Panc1 (cell line): ENCODE measurements around the gene PGK2.

Experiments
- CTCF ChIP-seq: fragments of 450-650 bp; IDR thresholded peaks from 2 replicates; pipeline ENCODE4 v1.5.1; 2017; ENCODE audit warnings: mild to moderate bottlenecking
- POLR2AphosphoS5 ChIP-seq: IDR thresholded peaks from 2 replicates; pipeline ENCODE4 v1.6.1; 2012; ENCODE audit warnings: mild to moderate bottlenecking, low read depth, low read length, moderate library complexity
- TCF7L2 ChIP-seq: IDR thresholded peaks from 2 replicates; pipeline ENCODE4 v1.6.1; 2011; ENCODE audit warnings: mild to moderate bottlenecking, low read depth, low read length, inconsistent platforms
- TF ChIP-seq, protein P1 (sequence below), 2 experiments: IDR thresholded peaks; 2 replicates each; pipeline ENCODE4 v1.6.1; 2011 to 2012; ENCODE audit warnings: low read depth in 2 of 2, control low read depth in 1 of 2, low read length in 1 of 2, mild to moderate bottlenecking in 1 of 2, moderate library complexity in 1 of 2; ENCODE audit not compliant: insufficient read depth in 1 of 2

- TF ChIP-seq CTCF = no peak
- TF ChIP-seq, protein P1, sequence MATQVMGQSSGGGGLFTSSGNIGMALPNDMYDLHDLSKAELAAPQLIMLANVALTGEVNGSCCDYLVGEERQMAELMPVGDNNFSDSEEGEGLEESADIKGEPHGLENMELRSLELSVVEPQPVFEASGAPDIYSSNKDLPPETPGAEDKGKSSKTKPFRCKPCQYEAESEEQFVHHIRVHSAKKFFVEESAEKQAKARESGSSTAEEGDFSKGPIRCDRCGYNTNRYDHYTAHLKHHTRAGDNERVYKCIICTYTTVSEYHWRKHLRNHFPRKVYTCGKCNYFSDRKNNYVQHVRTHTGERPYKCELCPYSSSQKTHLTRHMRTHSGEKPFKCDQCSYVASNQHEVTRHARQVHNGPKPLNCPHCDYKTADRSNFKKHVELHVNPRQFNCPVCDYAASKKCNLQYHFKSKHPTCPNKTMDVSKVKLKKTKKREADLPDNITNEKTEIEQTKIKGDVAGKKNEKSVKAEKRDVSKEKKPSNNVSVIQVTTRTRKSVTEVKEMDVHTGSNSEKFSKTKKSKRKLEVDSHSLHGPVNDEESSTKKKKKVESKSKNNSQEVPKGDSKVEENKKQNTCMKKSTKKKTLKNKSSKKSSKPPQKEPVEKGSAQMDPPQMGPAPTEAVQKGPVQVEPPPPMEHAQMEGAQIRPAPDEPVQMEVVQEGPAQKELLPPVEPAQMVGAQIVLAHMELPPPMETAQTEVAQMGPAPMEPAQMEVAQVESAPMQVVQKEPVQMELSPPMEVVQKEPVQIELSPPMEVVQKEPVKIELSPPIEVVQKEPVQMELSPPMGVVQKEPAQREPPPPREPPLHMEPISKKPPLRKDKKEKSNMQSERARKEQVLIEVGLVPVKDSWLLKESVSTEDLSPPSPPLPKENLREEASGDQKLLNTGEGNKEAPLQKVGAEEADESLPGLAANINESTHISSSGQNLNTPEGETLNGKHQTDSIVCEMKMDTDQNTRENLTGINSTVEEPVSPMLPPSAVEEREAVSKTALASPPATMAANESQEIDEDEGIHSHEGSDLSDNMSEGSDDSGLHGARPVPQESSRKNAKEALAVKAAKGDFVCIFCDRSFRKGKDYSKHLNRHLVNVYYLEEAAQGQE (IDR thresholded peaks at IDR 0.05; ENCODE audit: insufficient read depth in 1 of 2, low read depth in 2 of 2, low read length in 1 of 2) = no peak
- TF ChIP-seq TCF7L2 = no peak
- no peak for TF ChIP-seq POLR2AphosphoS5
Observed at GRCh38 chr6:49782293-49782692, 4.8 kb downstream of the PGK2 start.
